ENCODE results near the gene TSFM.

Gene TSFM

GRCh38 chr12:57767876-57768275 lies 14.7 kb upstream of the TSFM start:
- TF ChIP-seq ZC3H10 (CRISPR knock-in tag; IDR thresholded peaks at IDR 0.05) (no peak), OSR1 (CRISPR knock-in tag; IDR thresholded peaks at IDR 0.05) (no peak), ZNF70 (CRISPR knock-in tag; IDR thresholded peaks at IDR 0.05) (no peak), GLIS3 (CRISPR knock-in tag; IDR thresholded peaks at IDR 0.05) (no peak), ZFP30 (CRISPR knock-in tag; IDR thresholded peaks at IDR 0.05) (no peak), PPARA (CRISPR knock-in tag; IDR thresholded peaks at IDR 0.05; ENCODE audit: borderline replicate concordance) (no peak), CREB5 (CRISPR knock-in tag; IDR thresholded peaks at IDR 0.05; ENCODE audit: low read depth) (no peak), ARNTL (CRISPR knock-in tag; IDR thresholded peaks at IDR 0.05; ENCODE audit: borderline replicate concordance, low read depth) (no peak), RARB (CRISPR knock-in tag; IDR thresholded peaks at IDR 0.05) (no peak), ISL1 (CRISPR knock-in tag; IDR thresholded peaks at IDR 0.05) (no peak), CSDC2 (CRISPR knock-in tag; IDR thresholded peaks at IDR 0.05) (no peak), ZNF8 (CRISPR knock-in tag; IDR thresholded peaks at IDR 0.05) (no peak), TSHZ2 (CRISPR knock-in tag; IDR thresholded peaks at IDR 0.05) (no peak), BACH2 (CRISPR knock-in tag; IDR thresholded peaks at IDR 0.05; ENCODE audit: borderline replicate concordance) (no peak)
- no peak for ATAC-seq

- no peak for TF ChIP-seq ZC3H10 (CRISPR knock-in tag; IDR thresholded peaks at IDR 0.05)
- no peak for TF ChIP-seq TOX (CRISPR knock-in tag; IDR thresholded peaks at IDR 0.05; ENCODE audit: borderline replicate concordance)
- TF ChIP-seq ZFP30 (CRISPR knock-in tag; IDR thresholded peaks at IDR 0.05): no peak
- ATAC-seq: no peak
Measured at GRCh38 chr12:57769594-57769993, 13.0 kb upstream of the TSFM start.

GRCh38 chr12:57770734-57771133 lies 11.9 kb upstream of the TSFM start:
- no peak for ATAC-seq
- TF ChIP-seq ESRRG (CRISPR knock-in tag; IDR thresholded peaks at IDR 0.05) (no peak), CSDC2 (CRISPR knock-in tag; IDR thresholded peaks at IDR 0.05) (no peak), BACH2 (CRISPR knock-in tag; IDR thresholded peaks at IDR 0.05; ENCODE audit: borderline replicate concordance) (no peak), ZNF565 (CRISPR knock-in tag; conservative IDR thresholded peaks at IDR 0.05; ENCODE audit: low read depth) (no peak), TCF4 (CRISPR knock-in tag; IDR thresholded peaks at IDR 0.05; ENCODE audit: borderline replicate concordance) (no peak), RARB (CRISPR knock-in tag; IDR thresholded peaks at IDR 0.05) (no peak), SNAI2 (CRISPR knock-in tag; IDR thresholded peaks at IDR 0.05) (no peak), ARNTL (CRISPR knock-in tag; IDR thresholded peaks at IDR 0.05; ENCODE audit: borderline replicate concordance, low read depth) (no peak), CREB5 (CRISPR knock-in tag; IDR thresholded peaks at IDR 0.05; ENCODE audit: low read depth) (no peak), ISL1 (CRISPR knock-in tag; IDR thresholded peaks at IDR 0.05) (no peak), GLIS3 (CRISPR knock-in tag; IDR thresholded peaks at IDR 0.05) (no peak), PATZ1 (CRISPR knock-in tag; IDR thresholded peaks at IDR 0.05; ENCODE audit: borderline replicate concordance) (no peak), ZFP30 (CRISPR knock-in tag; IDR thresholded peaks at IDR 0.05) (no peak), ZFP3 (CRISPR knock-in tag; IDR thresholded peaks at IDR 0.05) (no peak), TSHZ2 (CRISPR knock-in tag; IDR thresholded peaks at IDR 0.05) (no peak), POU6F1 (CRISPR knock-in tag; IDR thresholded peaks at IDR 0.05; ENCODE audit: borderline replicate concordance, low read depth) (no peak), ZNF8 (CRISPR knock-in tag; IDR thresholded peaks at IDR 0.05) (no peak), ZC3H10 (CRISPR knock-in tag; IDR thresholded peaks at IDR 0.05) (no peak), ZNF70 (CRISPR knock-in tag; IDR thresholded peaks at IDR 0.05) (no peak)

All from SK-N-SH treated with all-trans-retinoic acid at 6 μM for 48 hours (cell line).